Measurements from ENCODE around the gene DUSP19. TPM values are rescaled to one million over a fixed set of nuclear protein-coding genes. Genes with fewer than 3 reads are reported as not detected.
"Not testable (repeated sequence)": the region's sequence is repeated elsewhere in the genome, so short reads cannot be mapped to it uniquely, and the experiment has no call there.

The DUSP19 gene
- total RNA-seq, 2 experiments from 2014 or later: 5.0 to 6.0 TPM

DNA sequence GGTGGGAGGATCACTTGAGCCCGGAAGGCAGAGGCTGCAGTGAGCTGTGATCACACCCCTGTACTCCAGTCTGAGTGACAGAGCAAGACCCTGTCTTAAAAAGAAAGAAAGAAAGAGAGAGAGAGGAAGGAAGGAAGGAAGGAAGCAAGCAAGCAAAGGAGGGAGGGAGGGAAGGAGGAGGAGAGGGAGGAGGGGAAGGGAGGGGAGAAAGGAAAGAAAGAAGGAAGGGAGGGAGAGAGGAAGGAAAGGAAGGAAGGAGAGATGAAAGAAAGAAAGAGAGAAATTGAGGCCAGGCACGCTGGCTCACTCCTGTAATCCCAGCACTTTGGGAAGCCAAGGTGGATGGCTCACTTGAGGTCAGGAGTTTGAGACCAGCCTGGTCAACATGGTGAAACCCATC is 37.9 kb upstream of the DUSP19 start:
- DNase-seq: no peak
- H3K36me3 Mint-ChIP-seq (ENCODE audit: low read depth): no peaks in the 10 kb centered on the region
- peaks cover 18% of the 10 kb centered on the region for H3K4me1 Mint-ChIP-seq (ENCODE audit: low read depth)
- no peak overlapping the region for H3K4me3 Mint-ChIP-seq
- H3K9me3 Mint-ChIP-seq: no peaks in the 10 kb centered on the region
- H3K27me3 Mint-ChIP-seq (ENCODE audit: low read depth): peaks cover 49% of the 10 kb centered on the region
- CTCF ChIA-PET: interaction anchor here (0.5 to 1.1 kb wide), 3 partner anchors 24 to 46 kb away, joined by 3 read pairs; no protein-coding TSS in a partner anchor
- no peak overlapping the region for H3K27ac Mint-ChIP-seq
- intact Hi-C loops (cut with micrococcal nuclease): no loop called here

DNA sequence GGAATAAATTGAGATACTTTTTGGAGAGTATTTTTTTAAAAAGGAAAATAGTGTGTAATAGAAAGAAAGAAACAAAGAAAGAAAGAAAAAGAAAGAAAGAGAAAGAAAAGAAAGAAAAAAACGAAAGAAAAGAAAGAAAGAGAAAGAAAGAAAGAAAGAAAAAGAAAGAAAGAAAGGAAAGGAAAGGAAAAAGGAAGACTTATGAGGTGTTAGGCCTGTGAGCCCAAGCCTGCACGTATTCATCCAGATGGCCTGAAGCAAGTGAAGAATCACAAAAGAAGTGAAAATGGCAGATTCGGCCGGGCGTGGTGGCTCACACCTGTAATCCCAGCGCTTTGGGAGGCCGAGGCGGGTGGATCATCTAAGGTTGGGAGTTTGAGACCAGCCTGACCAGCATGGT is 35.0 kb upstream of the DUSP19 start:
- peaks cover 49% of the 10 kb centered on the region for H3K27me3 Mint-ChIP-seq (ENCODE audit: low read depth)
- intact Hi-C loops (cut with micrococcal nuclease); H3K4me3 Mint-ChIP-seq; CTCF ChIA-PET; H3K27ac Mint-ChIP-seq; H3K36me3 Mint-ChIP-seq (ENCODE audit: low read depth); DNase-seq; H3K4me1 Mint-ChIP-seq (ENCODE audit: low read depth); H3K9me3 Mint-ChIP-seq: not testable (repeated sequence)

DNA sequence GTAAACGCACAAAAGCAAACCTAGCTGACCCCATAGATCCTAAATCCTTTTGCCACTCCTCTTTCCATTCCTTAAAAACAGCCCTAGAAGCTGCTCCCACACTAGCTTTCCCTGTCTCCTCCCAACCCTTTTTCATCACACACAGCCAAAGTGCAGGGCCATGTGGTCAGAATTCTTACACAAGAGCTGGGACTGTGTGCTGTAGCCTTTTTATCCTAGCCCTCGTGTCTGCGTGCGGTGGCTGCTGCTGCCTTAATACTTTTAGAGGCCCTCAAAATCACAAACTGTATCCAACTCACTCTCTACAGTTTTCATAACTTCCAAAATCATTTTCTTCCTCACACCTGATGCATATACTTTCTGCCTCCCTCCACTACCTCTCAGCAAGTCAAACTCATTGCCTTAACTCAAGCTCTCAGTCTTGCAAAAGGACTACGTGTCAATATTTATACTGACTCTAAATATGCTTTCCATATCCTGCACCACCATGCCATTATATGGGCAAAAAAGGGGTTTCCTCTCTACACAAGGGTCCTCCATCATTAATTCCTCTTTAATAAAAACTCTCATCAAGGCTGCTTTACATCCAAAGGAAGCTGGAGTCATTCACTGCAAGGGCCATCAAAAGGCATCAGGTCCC is 30.9 kb upstream of the DUSP19 start:
- CTCF ChIA-PET; H3K4me1 Mint-ChIP-seq (ENCODE audit: low read depth); H3K27ac Mint-ChIP-seq; intact Hi-C loops (cut with micrococcal nuclease); H3K36me3 Mint-ChIP-seq (ENCODE audit: low read depth); H3K9me3 Mint-ChIP-seq; DNase-seq; H3K4me3 Mint-ChIP-seq: not testable (repeated sequence)
- H3K27me3 Mint-ChIP-seq (ENCODE audit: low read depth): peaks cover 25% of the 10 kb centered on the region

DNA sequence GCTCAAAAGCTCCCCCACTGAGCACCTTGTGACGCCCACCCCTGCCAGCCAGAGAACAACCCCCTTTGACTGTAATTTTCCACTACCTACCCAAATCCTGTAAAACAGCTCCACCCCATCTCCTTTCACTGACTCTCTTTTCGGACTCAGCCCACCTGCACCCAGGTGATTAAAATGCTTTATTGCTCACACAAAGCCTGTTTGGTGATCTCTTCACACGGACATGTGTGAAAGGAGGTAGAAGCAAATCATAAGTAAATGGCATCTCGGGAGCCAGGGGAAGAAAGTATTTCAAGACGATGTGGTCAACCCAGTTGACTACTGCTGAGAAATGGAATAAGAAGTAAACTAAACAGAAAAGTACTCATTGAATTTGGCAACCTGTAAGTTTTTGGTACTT is 29.1 kb upstream of the DUSP19 start:
- H3K4me1 Mint-ChIP-seq (ENCODE audit: low read depth): no peaks in the 10 kb centered on the region
- no peak overlapping the region for H3K4me3 Mint-ChIP-seq
- H3K9me3 Mint-ChIP-seq: no peaks in the 10 kb centered on the region
- CTCF ChIA-PET: no interaction called here
- H3K36me3 Mint-ChIP-seq (ENCODE audit: low read depth): no peaks in the 10 kb centered on the region
- DNase-seq: no peak
- no peak overlapping the region for H3K27ac Mint-ChIP-seq
- intact Hi-C loops (cut with micrococcal nuclease): no loop called here
- H3K27me3 Mint-ChIP-seq (ENCODE audit: low read depth): peaks cover 20% of the 10 kb centered on the region

DNA sequence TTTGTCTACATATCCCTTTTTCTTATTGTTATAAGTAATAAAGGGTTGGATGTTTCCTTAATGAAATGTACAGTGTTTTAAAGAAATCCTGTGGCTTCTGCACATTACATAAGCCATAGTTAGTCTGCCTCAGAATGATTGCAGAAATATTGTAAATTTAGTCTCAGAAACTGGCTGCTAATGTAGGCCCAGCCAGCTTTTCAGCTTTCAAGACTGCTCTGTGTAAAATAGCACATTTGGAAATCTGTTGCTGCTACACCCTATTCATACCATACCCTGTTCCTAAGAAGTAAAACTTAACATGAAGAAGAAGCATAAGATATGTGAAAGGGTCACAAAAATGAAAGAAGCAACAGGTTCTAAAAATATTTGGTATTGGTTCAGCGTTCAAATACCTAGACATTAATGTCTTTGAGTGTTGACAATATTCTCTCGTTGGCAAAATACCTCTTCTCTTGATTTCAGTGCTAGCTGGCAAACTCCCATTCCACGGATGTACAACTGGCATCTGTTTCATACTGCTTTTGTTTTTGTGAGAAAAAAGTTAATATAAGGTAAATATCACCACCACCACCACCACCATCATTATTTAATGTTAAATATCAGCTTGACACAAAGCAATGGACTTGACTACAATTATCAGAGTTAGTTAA is 21.1 kb upstream of the DUSP19 start:
- H3K4me3 Mint-ChIP-seq: no peak overlapping the region

DNA sequence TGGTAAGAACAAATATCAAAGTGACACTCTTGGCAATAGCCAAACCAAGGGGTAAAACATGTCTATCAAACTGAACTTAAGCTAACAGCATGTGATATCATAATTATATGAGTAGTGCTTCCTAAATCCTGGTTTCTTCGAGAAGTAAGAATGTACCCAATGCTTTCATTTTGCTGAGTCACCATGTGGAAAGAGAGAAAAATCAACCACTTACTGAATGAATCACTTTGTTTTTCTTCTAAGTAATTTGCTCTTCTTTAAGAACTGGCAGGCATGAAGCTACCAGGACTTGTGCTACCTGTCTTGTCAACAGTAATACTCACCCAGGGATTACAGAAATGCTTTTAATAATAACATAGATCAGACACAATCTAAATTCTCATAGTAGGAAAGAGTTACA is 19.0 kb upstream of the DUSP19 start:
- no peak overlapping the region for H3K4me3 Mint-ChIP-seq
- H3K27ac Mint-ChIP-seq: no peak overlapping the region
- intact Hi-C loops (cut with micrococcal nuclease): no loop called here
- no peak for DNase-seq
- H3K4me1 Mint-ChIP-seq (ENCODE audit: low read depth): peaks cover 3% of the 10 kb centered on the region
- H3K36me3 Mint-ChIP-seq (ENCODE audit: low read depth): no peaks in the 10 kb centered on the region
- H3K9me3 Mint-ChIP-seq: no peaks in the 10 kb centered on the region
- CTCF ChIA-PET: interaction anchor here (0.7 to 1.4 kb wide), 3 partner anchors 11 to 223 kb away, joined by 3 to 4 read pairs (median 3); no protein-coding TSS in a partner anchor
- H3K27me3 Mint-ChIP-seq (ENCODE audit: low read depth): peaks cover 14% of the 10 kb centered on the region

More for the DNA sequence above, 21.1 kb upstream of the DUSP19 start:
- H3K9me3 Mint-ChIP-seq: no peaks in the 10 kb centered on the region
- H3K4me1 Mint-ChIP-seq (ENCODE audit: low read depth): peaks cover 3% of the 10 kb centered on the region
- CTCF ChIA-PET: interaction anchor here (0.7 kb wide), 1 partner anchor 21 kb away, joined by 5 read pairs; no protein-coding TSS in a partner anchor
- H3K27ac Mint-ChIP-seq: no peak overlapping the region
- intact Hi-C loops (cut with micrococcal nuclease): no loop called here
- H3K36me3 Mint-ChIP-seq (ENCODE audit: low read depth): no peaks in the 10 kb centered on the region
- H3K27me3 Mint-ChIP-seq (ENCODE audit: low read depth): peaks cover 13% of the 10 kb centered on the region
- DNase-seq: no peak

DNA sequence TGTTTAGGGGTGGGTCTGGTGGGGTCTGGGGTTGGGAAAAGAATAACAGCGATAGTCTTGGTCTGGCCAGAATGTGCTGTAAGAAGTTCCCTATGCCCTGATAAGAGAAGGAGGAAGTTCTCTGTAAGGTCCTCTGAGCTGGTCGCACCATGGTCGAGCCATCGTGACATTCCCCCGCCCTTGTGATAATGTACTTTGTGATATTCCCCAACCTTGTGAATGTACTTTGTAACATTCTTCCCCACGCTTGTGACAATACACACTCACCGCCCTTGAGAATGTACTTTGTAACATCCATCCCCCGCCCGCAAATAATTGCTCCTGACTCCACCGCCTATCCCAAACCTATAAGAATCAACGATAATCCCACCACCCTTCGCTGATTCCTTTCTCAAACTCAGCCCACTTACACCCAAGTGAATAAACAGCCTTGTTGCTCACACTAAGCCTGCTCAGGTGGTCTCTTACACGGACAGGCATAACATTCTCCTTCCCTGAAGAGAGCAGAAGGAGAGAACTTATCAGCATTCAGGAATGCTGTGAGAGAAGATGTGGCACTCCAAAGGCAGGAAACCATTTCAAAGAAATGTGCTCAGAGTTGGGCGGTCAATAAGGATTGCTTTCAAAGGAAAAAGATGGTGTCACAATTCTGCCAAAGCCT is 17.8 kb upstream of the DUSP19 start:
- Mint-ChIP-seq H3K9me3 (no peaks in the 10 kb centered on the region), H3K4me1 (ENCODE audit: low read depth) (peaks cover 3% of the 10 kb centered on the region), H3K36me3 (ENCODE audit: low read depth) (no peaks in the 10 kb centered on the region), H3K4me3 (no peak overlapping the region), H3K27ac (no peak overlapping the region), H3K27me3 (ENCODE audit: low read depth) (peaks cover 14% of the 10 kb centered on the region)
- no peak for DNase-seq
- intact Hi-C loops (cut with micrococcal nuclease): no loop called here
- CTCF ChIA-PET: interaction anchor here (0.5 to 0.9 kb wide), 3 partner anchors 9 to 65 kb away, joined by 3 read pairs; no protein-coding TSS in a partner anchor

DNA sequence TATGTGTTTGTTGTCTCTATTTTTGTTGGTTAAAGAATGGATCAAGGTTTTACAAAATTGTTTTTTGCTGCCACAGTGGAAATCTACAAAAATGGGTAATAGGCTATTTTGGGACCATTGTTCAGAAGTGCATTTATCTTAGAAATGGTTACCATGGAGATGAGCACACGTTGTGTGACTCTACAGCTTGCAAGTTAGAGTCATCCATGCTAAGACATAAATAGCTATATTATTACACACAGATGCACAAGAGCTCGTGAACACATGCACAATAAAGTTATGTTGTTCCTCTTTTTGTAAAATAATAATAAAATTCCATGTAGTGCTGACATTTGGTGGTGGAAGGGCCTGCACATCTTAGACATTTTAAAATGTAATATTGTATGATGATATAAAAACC is 15.5 kb upstream of the DUSP19 start:
- intact Hi-C loops (cut with micrococcal nuclease): no loop called here
- Mint-ChIP-seq H3K36me3 (ENCODE audit: low read depth) (no peaks in the 10 kb centered on the region), H3K9me3 (no peaks in the 10 kb centered on the region), H3K27ac (no peak overlapping the region), H3K27me3 (ENCODE audit: low read depth) (peaks cover 18% of the 10 kb centered on the region), H3K4me1 (ENCODE audit: low read depth) (peaks cover 3% of the 10 kb centered on the region), H3K4me3 (no peak overlapping the region)
- CTCF ChIA-PET: no interaction called here
- no peak for DNase-seq

DNA sequence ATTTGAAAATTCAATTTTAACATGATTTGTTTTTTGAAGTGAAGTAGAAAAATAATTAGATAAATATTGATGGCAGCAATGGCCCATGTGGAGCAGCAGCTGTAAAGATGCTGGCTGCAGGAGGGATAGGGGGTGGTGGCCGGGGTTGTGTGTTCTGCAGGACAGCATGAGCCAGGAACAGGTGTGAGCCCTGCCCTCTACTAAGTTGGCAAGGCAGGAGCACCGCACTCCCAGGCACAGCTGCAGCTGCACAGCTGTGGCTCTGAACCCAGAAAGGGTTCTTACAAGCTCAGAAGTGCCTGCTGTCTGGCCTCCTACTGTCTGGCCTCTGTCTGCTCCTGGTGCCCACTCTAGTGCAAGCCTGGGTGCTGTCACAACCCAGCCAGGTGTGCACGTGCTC is 10.0 kb upstream of the DUSP19 start:
- intact Hi-C loops (cut with micrococcal nuclease): loop anchor here (5.0 kb wide), 1 partner anchor 776 kb away; no protein-coding TSS in a partner anchor
- no peaks in the 10 kb centered on the region for H3K36me3 Mint-ChIP-seq (ENCODE audit: low read depth)
- no peak overlapping the region for H3K27ac Mint-ChIP-seq
- no peaks in the 10 kb centered on the region for H3K9me3 Mint-ChIP-seq
- no peak for DNase-seq
- CTCF ChIA-PET: interaction anchor here (0.8 kb wide), 1 partner anchor 28 kb away, joined by 3 read pairs; no protein-coding TSS in a partner anchor
- no peak overlapping the region for H3K4me3 Mint-ChIP-seq
- no peaks in the 10 kb centered on the region for H3K4me1 Mint-ChIP-seq (ENCODE audit: low read depth)
- peaks cover 17% of the 10 kb centered on the region for H3K27me3 Mint-ChIP-seq (ENCODE audit: low read depth)

DNA sequence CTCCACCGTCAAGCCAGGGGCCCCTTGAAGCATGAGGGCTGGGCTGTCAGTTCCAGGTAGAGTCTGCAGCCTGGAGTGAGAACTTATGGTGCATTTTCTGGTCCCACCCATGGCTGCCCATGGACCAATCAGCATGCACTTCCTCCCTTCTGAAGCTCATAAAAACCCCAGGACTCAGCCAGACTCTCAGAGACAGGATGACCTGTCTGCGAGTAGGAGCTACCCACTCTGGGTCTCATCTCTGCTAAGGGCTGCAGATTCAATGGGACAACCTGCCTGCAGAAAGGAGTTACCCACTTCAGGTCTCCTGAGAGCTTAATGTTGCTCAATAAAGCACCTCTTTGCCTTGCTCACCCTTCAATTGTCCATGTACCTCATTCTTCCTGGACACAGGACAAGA is 9.4 kb upstream of the DUSP19 start:
- intact Hi-C loops (cut with micrococcal nuclease): loop anchor here (5.0 kb wide), 1 partner anchor 777 kb away; no protein-coding TSS in a partner anchor
- CTCF ChIA-PET: interaction anchor here (0.7 to 0.8 kb wide), 2 partner anchors 25 to 29 kb away, joined by 3 read pairs; no protein-coding TSS in a partner anchor
- no peak for DNase-seq
- Mint-ChIP-seq H3K9me3 (no peaks in the 10 kb centered on the region), H3K27me3 (ENCODE audit: low read depth) (peaks cover 15% of the 10 kb centered on the region), H3K4me3 (no peak overlapping the region), H3K36me3 (ENCODE audit: low read depth) (no peaks in the 10 kb centered on the region), H3K27ac (no peak overlapping the region), H3K4me1 (ENCODE audit: low read depth) (no peaks in the 10 kb centered on the region)

DNA sequence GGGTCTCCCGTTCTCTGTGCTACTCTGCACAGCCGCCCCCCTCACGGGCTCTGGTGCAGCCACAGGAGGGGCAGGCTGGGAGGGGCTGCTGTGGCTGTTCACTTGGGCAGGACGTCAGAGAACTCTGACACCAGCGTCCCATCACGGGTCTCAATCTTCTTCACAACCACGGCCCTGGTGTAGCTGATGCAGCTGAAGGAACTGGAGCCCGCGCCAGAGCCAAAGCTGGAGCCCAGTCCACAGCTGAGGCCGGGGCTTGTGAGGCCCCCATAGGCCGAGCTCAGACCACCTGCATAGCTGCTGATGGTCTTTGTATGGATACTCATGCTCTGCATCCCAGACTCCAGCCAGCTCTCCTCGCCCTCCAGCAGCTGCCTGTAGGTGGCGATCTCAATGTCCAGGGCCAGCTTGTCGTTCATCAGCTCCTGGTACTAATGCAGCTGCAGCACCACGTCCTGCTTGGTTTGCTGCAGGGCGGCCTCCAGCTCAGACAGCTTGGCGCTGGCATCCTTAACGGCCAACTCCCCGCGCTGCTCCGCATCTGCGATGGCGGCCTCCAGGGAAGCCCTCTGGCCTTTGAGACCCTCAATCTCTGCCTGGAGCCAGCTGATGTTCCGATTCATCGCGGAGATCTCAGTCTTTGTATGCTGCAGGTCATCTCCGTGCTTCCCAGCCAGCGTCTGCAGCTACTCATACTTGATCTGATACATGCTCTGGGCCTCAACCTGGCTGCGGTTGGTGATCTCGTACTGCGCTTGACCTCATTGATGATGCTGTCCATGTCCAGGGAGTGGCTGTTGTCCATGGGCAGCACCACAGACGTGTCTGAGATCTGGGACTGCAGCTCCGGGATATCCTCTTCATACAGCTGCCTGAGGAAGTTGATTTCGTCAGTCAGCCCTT is 7.4 kb upstream of the DUSP19 start:
- Mint-ChIP-seq H3K27ac (no peak overlapping the region), H3K9me3 (no peaks in the 10 kb centered on the region), H3K4me3 (no peak overlapping the region), H3K4me1 (ENCODE audit: low read depth) (no peaks in the 10 kb centered on the region), H3K27me3 (ENCODE audit: low read depth) (peaks cover 15% of the 10 kb centered on the region), H3K36me3 (ENCODE audit: low read depth) (no peaks in the 10 kb centered on the region)
- CTCF ChIA-PET: interaction anchor here (0.6 to 1.2 kb wide), 3 partner anchors 10 to 18 kb away, joined by 3 read pairs; no protein-coding TSS in a partner anchor
- DNase-seq: no peak
- intact Hi-C loops (cut with micrococcal nuclease): no loop called here

DNA sequence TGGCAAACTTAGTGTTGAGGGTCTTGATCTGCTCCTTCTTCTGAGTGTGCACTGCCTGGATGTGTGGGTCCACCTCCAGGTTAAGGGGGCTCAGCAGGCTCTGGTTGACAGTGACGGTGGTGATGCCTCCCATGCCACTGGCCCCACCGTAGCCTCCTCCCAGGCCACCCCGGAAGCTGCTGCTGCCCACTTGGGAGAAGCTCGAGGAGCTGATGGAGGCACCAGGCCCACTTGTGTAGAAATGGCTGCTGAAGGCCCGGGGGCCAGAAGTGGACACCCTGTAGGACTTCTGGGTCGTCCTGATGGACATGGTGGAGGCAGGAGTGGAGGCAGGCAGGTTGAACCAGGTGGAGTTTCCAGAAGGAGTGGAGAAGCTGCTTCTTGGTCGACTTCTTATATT is 6.4 kb upstream of the DUSP19 start:
- Mint-ChIP-seq H3K4me1 (ENCODE audit: low read depth) (no peaks in the 10 kb centered on the region), H3K36me3 (ENCODE audit: low read depth) (no peaks in the 10 kb centered on the region), H3K27me3 (ENCODE audit: low read depth) (peaks cover 10% of the 10 kb centered on the region), H3K9me3 (no peaks in the 10 kb centered on the region), H3K27ac (no peak overlapping the region), H3K4me3 (no peak overlapping the region)
- no peak for DNase-seq
- intact Hi-C loops (cut with micrococcal nuclease): no loop called here
- CTCF ChIA-PET: no interaction called here
